Stimulated activated CD4-positive, alpha-beta T cell treated with anti-CD3 and anti-CD28 coated beads, Interleukin-1b, Interleukin-23, amount 100 ng/mL, for 1 hour (primary cell): ENCODE results near the gene GUCY2F.

Source experiments
- DNase-seq, 2 donors: peaks; one replicate each; pipeline ENCODE4 v3.0.0-alpha.2; 2020; ENCODE audit warnings: low read depth in 2 of 2

Gene GUCY2F

DNA sequence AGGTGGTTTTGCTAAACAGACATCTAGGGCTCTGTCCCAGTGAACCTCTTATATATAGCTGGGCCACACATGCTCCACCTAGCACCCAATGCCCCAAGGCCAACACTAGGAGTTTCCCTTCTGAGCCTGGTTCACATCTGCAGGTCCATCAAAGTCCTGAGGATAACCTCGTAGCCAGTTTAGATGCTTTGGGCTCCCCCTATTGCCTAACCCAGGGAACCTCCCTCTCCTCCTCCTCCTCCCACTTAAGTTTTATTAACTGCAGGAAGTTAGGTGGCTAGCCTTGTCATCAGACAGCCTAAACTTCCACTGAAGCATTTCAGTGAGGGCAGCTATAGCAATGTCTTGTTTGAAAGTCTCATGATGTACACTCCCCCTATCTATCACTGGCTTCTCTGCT is 88.0 kb downstream of the GUCY2F start:
- DNase-seq: no peak

- DNase-seq: no peak
Measured at GRCh38 chrX:109392895-109393294, 89.0 kb downstream of the GUCY2F start.

DNA sequence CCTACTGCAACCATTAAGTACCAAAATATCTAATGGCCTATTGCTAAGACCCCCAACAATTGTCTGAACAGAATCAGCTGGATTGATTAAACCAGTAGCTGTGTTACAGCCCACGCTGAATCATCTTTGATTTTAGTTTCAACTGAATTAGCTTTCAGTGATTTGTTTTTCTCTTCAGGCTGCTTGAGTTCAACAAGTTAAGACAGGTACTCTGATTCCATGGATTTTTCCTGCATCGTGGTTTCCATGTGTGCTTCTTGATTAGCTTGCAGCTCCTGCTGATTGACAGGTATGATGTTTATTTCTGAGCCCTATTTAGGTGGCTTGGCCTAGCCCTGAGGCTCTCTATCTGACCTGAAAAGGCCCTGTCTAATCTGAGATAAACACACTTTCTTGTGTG is 91.3 kb downstream of the GUCY2F start:
- no peak for DNase-seq

DNA sequence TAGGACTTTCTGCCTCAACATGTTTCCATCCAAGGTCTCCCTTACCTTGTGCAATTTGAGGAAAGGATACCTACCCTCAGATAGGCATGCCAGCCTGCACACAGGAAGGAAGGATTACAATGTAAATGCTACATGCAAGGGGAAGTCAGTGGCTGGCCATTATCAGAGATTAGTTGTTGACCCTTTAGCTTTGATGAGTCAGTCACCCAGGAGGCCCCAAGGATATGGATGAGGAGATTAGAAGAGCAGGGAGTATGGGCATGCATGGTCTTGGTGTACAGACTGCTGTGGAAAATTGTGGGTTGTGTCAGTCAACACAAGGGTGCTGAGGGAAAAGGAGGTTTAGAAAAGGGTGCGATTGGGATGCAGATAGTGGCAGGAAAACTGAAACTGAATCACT is 92.0 kb downstream of the GUCY2F start:
- no peak for DNase-seq

DNA sequence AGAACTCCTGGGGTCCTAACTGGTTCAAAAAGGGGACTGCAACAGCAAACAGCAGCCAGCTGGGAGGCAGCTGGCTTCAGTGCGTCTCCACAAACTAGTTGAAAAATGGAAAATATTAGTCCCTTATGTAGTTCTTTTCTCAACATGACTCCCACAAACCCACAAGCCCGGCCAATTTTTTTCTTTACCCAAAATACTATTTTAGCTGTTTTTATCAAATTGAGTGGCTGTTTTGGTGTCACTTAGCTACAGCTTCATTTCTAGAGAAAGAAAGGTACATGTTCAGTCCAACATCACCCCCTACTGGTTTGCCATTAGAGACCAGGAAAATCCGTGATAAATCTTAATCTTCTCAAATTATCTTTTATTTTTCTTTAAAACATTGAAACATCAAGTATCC is 97.2 kb downstream of the GUCY2F start:
- DNase-seq: no peak

DNA sequence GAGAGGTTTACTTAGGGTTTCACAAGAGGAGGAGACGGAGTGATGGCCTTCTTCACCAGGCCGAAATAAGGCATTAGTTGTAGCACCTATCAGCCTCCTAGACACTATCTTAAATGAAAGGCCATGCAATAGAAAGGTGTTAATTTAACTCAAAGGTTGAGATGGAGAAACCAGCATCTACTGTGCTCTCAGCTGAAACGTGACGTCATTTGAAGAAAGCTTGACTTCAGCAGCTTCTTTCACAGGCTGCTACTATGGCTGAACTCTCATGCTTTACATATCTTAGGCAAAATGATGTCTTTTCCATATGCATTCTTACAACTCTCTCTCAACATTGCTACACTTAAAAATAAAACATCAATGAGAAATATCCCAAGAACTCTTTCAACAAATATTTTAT is 99.6 kb downstream of the GUCY2F start:
- no peak for DNase-seq

DNA sequence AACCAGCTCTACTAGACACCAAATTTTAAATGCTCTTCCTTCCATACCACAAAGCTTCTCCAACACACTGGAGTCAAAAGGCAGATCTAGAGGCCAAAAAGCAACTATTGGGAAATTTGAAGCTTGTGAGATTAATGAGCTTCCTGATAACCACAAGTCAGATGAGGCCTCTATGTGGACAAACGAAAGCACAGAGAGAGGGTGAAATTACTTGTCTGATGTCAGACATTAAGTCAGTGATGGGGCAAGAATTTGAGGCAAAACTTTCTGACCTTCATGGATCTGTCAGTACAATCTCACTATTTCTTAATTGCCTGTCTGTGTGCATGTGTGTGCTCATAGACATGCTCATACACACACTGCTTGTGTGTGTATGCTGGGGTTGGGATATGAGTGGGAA is 103.6 kb downstream of the GUCY2F start:
- no peak for DNase-seq

DNA sequence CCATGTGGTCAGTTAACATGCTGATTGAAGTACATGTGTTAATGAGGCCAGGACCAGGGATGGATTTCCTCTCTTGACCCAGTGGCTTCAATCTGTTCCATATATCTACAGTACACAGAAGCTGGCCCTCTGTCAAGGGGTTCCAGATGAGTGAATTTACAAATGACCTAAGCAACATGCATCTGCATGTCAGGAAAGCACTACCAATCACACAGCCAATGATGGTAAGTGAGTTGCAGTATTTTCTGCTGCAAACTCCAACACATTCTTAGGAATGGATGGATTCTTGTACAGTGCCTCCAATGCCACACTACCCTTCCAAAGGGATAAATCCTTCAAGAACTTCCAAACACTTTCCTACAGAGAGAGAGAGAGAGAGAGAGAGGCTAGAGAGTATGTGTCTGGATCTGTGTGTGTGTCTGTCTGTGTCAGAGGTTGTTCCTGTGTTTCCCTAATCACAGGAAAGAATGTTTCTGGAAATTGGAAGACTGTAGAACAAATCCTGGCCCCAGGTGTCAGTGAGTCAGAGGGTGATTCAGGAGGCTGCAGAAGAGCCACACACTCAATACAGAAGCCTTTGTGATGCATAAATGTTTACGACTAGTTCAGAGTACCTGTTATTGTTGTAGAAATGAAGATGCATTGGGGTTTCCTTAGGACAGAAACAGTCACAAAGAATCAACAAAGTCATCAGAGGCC is 107.5 kb downstream of the GUCY2F start:
- no peak for DNase-seq

DNA sequence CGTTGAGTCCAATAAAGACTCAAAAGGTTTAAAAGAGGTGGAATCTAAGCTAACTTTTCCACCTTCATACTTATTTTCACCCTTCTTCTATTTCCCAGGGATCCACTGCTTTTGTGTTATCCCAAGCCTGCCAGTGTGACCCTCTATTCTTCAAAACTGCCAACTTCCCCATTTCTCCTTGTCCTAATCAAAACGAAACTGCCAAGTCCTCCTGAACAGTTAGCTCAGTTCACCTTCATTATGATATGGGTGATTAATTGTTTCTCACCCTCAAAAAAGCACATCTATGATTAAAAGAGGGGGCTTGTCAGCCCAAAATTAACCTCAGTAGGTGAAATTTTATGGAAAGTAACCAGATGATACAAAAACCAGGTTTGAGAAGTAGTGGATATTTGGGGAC is 108.4 kb downstream of the GUCY2F start:
- DNase-seq: no peak

GRCh38 chrX:109372716-109373115 is 109.2 kb downstream of the GUCY2F start:
- DNase-seq: no peak

GRCh38 chrX:109372291-109372690 is 109.6 kb downstream of the GUCY2F start:
- no peak for DNase-seq

- no peak for DNase-seq
Measured at GRCh38 chrX:109362101-109362500, 119.8 kb downstream of the GUCY2F start.

GRCh38 chrX:109360301-109360700 is 121.6 kb downstream of the GUCY2F start:
- no peak for DNase-seq

GRCh38 chrX:109357706-109358105 is 124.2 kb downstream of the GUCY2F start:
- no peak for DNase-seq

GRCh38 chrX:109356684-109357083 is 125.2 kb downstream of the GUCY2F start:
- no peak for DNase-seq

- no peak for DNase-seq
Measured at GRCh38 chrX:109352066-109352588, 129.8 kb downstream of the GUCY2F start.

GRCh38 chrX:109351557-109351956 is 130.3 kb downstream of the GUCY2F start:
- no peak for DNase-seq

DNA sequence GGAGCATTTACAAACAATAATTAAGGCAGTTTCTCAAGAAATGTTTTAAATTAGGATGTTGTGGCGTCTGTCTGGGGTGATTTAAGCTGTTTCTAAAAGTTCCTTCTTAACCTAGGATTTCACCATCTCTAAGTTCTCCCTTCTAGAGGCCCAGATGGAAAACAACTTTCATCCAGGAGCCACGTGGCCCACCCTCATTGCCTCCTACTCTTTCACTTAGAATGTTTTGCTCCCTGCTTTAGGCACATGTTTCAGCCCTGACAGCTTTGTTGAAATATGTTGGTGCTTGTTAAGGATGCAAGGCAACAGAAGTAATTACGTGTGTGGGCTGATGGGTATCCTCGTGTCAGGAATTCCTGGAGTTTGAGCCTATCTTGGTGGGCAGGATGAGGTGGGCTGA is 131.3 kb downstream of the GUCY2F start:
- no peak for DNase-seq

GRCh38 chrX:109350051-109350450 is 131.8 kb downstream of the GUCY2F start:
- DNase-seq: no peak

DNA sequence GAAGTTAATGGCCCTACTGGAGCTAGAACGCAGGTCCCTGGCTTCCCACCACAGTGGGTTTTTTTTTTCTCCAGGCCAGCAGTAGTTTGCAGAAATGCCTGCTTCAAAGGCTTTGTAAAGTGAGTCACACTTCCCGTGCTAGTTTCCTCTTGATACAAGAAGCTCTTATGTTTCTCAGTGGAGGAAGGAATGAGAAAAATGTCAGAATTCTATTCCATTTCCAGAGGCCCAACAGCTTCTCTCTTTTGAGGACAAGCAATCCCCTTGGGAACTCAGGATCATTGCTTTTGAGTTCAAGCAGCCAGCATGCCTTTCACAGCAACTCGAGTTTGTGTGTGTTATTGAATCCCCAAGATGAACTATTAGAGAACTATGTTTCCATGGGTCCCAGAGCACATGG is 134.3 kb downstream of the GUCY2F start:
- DNase-seq: no peak

DNA sequence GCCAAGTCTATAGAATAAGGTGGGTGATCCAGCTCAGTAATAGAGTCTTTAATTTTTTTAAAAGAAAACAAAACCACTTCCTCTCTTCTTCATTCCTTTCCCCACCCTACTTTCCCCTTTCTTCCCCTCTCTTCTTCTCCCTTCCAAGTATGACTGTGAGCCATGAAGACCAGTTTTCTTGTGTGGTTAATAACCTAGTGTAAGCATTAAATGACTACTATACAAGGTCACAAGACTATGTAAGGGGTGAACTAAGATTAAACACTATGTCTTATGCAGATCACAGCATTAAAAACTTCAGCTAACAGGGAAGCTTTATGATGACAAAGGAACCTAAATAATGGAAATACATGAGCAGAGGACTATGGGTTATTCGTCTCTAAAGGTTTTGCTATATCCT is 135.4 kb downstream of the GUCY2F start:
- DNase-seq: no peak

DNA sequence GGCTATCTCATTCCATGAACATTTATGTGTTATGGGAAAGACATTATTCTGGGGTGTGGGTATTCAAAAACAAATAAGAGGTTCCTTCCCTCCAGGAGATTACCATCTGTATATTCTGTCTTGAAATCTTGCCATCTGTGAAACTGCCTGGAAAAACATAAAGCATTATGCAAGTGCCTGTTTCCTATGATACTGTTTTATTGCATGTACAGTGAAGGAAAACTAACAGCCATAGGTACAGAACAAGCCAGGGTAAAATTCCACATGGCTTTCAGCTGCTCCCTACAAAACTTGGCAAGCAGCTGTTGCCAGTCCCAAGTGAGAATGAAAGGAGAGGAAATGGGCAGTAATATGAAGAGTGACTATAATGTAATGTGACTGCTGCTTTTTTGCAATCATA is 136.0 kb downstream of the GUCY2F start:
- no peak for DNase-seq

- no peak for DNase-seq
Measured at GRCh38 chrX:109344678-109345077, 137.2 kb downstream of the GUCY2F start.

- no peak for DNase-seq
Measured at GRCh38 chrX:109344101-109344500, 137.8 kb downstream of the GUCY2F start.
